GM10266 (cell line): ENCODE measurements around the gene TRIM38.

ENCODE experiments used
- DNase-seq: peaks from one replicate; pipeline ENCODE4 v3.0.0; 2012; ENCODE audit errors: extremely low spot score
- CTCF ChIP-seq: IDR thresholded peaks from 2 replicates; pipeline ENCODE4 v1.5.1; 2012; ENCODE audit warnings: mild to moderate bottlenecking, low read depth; ENCODE audit not compliant: control insufficient read depth, insufficient read depth; ENCODE audit errors: missing control alignments

The TRIM38 gene

DNA sequence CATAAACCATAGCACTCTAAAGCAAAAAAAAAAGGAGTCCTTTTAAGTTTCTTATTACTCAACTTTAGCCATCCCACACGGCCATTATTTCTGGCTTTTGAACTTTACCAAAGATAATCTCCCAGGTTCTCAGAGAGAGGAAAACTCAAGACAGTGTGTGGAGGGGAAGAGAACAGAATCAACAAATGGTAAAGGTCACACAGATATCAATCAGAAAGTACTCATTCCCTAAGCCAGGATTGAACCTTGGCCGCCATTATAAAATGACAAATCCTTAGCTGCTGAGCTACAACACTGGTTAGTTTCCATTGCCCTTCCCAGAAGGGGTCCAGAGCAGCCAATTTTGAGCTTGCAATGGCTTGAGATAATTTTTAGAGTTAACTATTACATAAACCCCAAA lies 10.1 kb upstream of the TRIM38 start:
- no peak for DNase-seq
- TF ChIP-seq CTCF = no peak

DNA sequence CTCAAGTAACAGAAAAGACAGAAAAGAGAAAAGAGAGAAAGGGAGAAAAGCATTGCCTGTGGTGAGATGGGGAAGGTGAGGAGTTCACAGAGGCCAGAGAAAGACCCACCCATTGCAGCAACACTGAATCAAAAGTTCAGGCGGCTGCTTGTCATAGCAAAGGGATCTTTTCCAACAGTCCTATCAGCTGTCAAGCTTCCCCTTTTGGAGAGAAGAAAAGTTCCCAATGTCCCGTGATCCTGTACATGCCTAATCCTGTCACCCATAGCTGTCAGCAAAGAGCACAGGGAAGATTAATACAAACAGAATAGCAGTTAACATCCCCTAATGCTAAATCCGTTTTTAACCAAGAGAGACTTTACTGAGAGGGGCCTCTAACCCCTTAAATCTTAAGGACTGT lies 8.9 kb upstream of the TRIM38 start:
- TF ChIP-seq CTCF = no peak
- no peak for DNase-seq

DNA sequence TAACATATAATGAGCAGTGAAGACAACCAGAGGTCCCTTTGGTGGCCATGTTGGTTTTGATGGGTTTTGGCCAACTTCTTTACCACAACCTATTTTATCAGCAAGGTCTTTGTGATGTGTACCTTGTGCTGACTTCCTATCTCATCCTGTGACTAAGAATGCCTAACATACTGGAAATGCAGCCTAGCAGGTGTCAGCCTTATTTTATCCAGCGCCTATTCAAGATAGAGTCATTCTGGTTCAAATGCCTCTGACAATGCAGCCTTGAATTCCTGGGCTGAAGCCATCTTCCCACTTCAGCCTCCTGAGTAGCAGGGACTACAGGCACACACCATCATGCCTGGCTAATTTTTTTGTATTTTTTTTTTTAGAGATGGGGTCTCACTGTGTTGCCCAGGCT lies 7.8 kb upstream of the TRIM38 start:
- no peak for TF ChIP-seq CTCF
- DNase-seq = no peak

DNA sequence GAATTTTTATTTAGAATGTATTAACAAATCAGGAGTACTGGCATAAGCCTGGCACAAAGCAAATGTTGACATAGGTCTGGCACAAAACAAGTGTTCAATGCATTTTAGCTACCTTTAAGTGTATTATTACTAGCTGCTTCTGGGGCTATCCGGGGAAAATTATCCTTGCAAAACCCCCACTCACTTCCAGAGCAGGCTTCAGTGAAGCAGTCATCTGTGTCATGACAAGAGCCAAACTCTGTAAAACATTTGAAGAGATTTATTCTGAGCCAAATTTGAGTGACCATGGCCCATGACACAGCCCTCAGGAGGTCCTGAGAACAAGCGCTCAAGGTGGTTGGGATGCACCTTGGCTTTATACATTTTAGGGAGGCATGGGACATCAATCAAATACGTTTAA lies 6.4 kb upstream of the TRIM38 start:
- no peak for TF ChIP-seq CTCF
- no peak for DNase-seq

- TF ChIP-seq CTCF = no peak
- no peak for DNase-seq
These were observed 3.9 kb upstream of the TRIM38 start for GRCh38 chr6:25958700-25959162.

- no peak for TF ChIP-seq CTCF
- no peak for DNase-seq
These were observed 2.6 kb upstream of the TRIM38 start for GRCh38 chr6:25959890-25960536.

DNA sequence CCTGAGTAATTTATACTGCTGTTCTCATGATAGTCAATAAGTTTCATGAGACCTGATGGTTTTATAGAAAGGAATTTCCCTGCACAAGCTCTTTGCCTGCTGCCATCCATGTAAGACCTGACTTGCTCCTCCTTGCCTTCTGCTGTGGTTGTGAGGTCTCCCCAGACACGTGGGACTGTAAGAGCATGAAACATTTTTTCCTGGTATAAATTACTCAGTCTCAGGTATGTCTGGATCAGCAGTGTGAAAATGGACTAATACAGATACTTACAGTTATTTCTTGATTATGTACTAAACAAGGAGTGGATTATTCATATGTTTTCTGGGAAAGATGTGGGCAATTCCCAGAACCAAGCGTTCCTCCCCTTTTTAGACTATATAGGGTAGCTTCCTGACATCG lies 1.9 kb upstream of the TRIM38 start:
- TF ChIP-seq CTCF = no peak
- no peak for DNase-seq
